GM19035 (cell line): Measurements from ENCODE around the gene SPAG6.
"Not testable (repeated sequence)": the region's sequence is repeated elsewhere in the genome, so short reads cannot be mapped to it uniquely, and the experiment has no call there.

Source experiments
- ATAC-seq: cut with Tn5 transposase; IDR thresholded peaks from one replicate; pipeline ENCODE4 v1.9.1; 2021; ENCODE audit not compliant: unreplicated experiment

Gene SPAG6

DNA sequence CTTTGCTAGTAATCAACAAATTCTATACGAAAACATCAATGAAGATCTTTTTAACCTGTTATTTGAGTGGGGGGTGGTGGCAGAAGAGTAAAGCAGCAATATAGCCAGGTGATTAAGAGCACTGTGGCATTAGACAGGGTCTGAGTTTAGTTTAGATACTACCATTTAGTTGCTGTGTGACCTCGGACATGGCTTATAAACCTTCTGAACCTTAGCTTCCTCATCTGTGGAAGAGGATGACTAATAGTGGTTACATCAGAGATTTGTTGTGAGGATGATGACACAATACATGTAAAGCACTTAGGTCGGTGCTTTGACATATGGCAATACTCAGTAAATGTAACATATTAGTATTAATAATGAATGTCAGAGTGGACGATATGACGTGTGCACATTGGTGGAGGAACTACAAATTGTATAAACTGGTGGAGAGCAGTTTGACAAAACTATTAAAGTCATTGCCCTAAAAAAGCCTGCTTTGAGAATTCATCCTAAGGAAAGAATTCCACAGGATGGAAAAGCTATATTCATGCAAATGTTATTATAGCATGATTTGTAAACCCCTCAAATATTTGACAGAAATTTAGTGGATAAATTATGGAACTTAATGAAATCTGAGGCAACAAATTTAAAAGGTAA, 24.3 kb downstream of the SPAG6 start:
- peak; percentile 50 for ATAC-seq

DNA sequence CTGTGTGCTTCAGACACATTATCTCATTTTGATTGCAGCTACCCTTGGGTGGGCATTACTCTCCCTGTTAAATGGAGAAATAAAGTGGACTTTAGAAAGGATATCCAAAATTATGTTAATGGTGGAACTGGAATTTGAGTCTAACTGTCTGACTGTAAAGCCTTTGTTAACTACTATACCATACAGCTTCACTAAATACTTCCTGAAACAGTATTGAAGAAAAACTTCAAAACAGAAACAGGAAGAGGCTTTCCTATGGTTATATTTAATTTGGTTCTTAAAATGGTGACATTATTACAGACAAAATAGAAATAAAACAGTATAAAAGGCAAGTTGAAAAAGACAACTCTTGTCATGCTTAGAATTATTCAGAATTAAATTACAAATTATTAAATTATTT, 25.0 kb downstream of the SPAG6 start:
- no peak for ATAC-seq

DNA sequence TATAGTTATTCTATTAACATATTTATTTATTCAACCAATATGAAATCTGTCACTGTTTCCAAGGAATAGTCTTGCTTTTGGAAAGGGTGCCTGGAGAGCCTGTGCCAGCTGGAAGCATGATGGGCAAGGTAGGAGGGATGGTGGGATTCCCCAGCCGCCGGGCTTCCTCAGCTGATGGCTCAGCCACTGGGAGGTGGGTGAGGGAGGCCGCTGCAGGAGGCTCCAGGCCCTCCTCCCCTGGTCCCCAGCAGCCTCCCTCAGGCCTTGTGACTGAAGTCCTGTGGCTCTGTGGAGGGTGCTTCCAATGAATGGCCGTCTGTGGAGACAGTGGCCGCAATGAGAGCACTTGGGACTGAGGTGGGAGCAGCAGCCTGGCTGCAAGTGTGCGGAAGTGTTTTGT, 27.0 kb downstream of the SPAG6 start:
- no peak for ATAC-seq

DNA sequence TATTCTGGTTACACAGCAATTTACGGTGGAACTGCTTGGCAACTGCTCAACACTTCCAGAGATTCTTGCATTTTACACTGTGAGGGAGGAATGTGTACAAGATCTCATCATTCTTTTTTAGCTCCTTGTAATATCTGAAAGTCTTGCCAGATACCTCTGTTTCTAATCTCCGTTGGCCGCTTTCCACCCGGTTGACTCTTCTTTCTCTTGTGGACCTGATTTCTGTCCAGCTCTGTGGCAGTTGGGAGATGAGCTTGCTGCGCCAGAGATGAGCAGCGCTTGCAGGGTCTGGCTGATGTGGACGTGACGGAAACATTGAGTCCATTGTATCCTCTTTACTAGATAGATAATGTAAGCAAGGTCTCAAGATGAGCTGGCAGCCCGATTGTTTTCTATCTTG, 27.6 kb downstream of the SPAG6 start:
- no peak for ATAC-seq

DNA sequence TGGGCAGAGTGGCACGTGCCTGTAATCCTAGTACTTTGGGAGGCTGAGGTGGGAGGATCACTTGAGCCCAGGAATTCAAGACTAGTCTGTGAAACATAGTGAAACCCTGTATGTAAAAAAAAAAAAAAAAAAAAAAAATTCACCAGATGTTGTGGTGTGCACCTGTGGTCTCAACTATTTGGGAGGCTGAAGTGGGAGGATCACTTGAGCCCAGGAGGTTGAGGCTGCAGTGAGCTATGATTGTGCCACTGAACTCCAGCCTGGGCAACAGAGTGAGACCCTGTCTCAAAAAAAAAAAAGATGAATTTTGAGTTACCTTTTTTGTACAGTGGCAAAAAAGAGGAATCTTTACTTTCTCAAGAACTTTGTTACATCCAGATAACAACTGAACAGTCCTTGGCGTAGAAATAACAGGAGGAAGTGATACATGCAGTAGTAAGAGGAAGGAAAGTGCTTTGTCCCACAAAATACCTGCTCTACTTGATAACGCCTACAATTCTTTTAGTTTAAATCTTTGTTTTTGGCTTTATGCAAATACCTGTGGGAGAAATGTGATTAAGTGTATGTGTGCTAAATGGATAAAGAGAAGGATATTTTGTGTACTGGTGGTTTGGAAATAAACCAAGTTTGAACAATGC, 29.3 kb downstream of the SPAG6 start:
- no peak for ATAC-seq

DNA sequence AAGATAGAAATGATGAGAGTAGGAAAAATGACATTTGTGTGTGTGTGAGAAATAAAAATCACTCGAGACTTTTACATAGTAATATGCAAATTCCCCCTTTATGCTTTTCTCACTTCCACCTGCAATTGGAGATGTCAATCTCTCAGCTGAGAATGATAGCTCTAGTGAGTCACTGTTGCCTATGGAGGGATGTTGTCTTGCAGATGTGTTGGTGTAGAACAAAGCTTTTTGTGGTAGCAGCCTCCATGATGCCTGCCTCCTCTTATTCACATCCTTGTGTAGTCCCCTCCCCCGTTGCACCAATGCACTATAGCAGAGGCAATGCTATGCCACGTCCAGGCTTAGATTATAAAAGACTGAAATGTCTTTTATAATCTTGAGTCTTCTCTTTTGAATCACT, 33.8 kb downstream of the SPAG6 start:
- peak; percentile 46 for ATAC-seq

DNA sequence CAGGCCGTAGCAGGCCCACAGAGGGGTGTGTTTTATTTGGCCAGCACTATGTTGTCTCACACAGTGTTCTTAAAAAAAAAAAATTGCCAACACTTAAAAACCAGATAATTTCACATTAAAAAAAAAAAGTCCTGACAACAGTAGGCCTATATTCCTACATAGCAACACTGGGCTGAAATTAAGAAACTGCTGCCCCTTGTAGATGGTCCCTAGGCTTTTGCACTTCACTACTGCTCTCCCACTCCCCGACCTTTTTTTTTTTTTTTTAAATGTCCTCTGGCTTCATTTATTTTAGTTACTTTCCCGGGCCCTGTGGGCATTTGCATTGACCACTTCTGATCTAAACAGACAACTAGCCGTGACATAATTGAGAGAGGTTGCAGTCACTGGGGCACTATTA, 36.0 kb downstream of the SPAG6 start:
- no peak for ATAC-seq

DNA sequence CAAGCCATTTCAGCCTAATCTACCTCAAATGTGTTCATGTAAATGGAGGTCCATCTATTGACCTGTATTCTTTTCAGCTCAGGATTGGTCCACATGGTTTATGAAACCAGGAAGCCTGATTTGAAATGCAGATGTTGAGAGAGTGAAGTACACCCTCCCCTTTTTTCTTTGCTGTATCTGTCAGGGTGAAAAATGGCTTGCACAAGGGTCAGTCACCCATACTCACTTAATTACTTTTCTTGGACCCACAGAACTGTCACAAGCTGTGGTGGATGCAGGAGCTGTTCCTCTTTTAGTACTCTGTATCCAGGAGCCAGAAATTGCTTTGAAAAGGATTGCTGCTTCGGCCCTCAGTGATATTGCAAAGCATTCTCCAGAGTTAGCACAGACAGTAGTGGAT, 41.2 kb downstream of the SPAG6 start:
- no peak for ATAC-seq

DNA sequence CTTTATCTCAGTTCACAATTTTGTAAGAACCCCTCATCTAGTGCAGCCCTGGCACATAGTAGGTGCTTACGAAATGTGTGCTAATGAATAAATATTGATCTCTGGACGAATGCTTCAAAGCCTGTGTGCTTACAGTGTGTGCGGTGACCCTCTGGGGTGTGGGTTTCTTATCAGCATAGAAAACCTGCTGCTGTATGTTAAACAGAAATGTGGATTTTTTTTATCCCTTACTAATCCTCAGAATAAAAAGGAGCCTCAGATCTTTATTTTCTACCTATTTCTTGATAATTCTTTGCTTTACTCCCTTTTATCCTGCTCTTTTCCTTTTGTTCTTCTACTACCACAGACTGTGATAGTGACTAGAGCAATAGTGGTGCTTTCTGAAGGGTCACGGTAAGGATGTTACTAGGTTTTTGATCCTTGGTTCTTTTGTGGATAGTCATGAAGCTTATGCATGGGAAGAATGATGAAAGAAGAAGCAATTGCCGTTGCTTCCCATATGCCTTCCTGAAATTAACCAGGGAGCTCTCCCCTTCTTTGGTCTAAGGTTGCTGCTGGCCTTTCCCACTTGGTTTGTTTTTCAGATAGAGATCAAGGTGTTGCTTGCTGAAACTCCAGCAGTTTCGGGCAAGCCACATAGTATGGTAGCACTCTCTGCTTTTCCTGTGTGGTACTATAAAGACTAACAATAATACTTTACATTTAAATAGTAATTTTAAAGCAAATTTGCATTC, 44.7 kb downstream of the SPAG6 start:
- ATAC-seq = no peak

DNA sequence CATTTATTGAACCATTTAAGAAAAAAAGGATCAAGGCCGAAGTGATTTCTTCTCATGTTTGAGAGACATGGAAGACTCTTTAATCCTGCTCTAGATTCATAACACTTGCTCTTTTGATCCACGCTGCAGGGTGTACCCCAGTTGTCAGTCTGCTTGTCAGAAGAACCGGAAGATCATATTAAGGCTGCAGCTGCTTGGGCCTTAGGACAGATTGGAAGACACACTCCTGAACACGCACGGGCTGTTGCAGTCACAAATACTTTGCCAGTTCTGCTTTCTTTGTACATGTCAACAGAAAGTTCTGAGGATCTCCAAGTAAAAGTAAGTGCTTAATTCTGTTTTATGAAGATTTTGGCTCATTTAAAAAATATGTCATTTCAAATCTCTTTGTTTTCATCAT, 46.3 kb downstream of the SPAG6 start:
- ATAC-seq = no peak

DNA sequence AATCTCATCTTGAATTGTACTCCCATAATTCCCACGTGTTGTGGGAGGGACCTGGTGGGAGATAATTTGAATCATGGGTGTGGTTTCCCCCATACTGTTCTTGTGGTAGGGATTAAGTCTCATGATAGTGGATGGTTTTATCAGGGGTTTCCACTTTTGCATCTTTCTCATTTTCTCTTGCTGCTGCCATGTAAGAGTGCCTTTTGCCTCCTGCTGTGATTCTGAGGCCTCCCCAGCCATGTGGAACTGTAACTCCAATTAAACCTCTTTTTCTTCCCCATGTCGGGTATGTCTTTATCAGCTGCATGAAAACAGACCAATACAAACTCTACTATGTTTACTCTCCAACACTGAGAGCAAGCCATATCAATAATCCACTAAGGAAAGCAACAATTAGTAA, 50.9 kb downstream of the SPAG6 start:
- not testable (repeated sequence) for ATAC-seq

DNA sequence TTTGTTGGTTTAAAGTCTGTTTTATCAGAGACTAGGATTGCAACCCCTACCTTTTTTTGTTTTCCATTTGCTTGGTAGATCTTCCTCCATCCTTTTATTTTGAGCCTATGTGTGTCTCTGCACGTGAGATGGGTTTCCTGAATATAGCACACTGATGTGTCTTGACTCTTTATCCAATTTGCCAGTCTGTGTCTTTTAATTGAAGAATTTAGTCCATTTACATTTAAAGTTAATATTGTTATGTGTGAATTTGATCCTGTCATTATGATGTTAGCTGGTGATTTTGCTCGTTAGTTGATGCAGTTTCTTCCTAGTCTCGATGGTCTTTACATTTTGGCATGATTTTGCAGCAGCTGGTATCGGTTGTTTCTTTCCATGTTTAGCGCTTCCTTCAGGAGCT, 61.6 kb downstream of the SPAG6 start:
- ATAC-seq = not testable (repeated sequence)

DNA sequence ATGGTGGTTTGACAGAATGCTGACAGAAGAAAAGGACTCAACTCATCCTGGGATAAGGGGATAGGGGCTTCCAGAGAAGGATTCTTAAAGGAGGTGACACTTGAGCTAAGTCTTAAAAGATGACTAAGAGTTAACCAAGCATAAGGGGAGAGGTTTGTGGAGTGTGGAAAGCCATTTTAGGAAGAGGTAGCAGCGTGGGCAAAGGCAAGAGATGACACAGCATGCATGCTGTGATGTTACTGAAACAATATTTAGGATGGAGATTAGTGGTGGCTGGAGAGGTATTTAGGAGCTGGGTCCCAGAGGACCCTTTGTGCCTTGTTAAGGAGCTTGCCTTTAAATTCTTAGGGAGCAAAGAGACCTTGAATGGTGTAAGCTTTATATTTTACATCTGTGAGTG, 65.1 kb downstream of the SPAG6 start:
- no peak for ATAC-seq

DNA sequence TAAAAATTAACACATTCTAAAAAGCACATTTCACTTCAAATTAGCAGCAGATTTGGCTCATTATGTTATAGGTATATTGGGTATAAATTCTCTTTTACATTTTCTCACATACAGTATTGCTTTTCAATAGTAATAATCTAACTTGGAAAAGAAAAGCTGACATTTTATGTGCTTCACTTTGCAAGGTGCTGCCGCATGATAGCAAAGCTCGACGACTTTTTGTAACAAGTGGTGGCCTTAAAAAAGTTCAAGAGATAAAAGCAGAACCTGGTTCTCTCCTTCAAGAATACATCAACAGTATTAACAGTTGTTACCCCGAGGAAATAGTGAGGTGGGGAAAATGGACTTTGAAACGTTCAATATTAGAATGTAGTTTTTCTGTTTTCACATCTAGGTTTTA, 65.5 kb downstream of the SPAG6 start:
- no peak for ATAC-seq

DNA sequence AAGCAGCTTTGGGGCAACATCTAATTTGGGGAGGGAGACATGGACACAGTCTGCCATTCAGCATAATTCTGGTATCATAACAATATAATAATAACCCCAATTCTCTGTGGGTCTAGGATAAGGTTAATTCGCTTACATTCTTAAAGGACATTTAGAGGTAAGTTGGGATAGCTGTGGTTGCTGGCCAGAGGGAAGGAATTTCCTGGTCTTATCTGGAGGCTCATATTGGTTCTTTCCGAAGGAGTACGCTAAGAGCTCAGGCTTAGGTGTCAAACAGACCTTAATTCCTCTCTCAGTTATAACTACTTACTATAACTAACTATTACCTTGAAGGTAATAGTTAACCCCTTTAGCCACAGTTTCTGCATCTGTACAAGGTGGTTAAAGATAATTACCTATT, 68.8 kb downstream of the SPAG6 start:
- no peak for ATAC-seq

DNA sequence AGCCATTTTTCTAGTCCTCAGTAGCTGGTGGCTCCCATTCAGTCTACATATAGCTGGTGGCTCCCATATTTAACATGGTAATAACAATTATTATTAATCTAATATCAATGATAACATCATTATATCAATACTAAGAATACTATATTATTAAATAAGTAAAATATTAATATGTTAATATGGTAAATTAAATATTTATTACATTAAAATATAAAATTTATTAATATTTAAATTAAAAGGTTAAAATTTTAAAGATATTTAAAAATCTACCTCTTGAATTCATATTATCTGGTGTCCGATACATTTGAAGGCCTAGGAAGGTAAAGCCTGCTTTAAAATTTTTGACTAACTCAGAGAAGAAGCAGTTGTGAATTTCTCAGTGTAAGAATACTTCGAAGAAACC, 69.8 kb downstream of the SPAG6 start:
- ATAC-seq = no peak

DNA sequence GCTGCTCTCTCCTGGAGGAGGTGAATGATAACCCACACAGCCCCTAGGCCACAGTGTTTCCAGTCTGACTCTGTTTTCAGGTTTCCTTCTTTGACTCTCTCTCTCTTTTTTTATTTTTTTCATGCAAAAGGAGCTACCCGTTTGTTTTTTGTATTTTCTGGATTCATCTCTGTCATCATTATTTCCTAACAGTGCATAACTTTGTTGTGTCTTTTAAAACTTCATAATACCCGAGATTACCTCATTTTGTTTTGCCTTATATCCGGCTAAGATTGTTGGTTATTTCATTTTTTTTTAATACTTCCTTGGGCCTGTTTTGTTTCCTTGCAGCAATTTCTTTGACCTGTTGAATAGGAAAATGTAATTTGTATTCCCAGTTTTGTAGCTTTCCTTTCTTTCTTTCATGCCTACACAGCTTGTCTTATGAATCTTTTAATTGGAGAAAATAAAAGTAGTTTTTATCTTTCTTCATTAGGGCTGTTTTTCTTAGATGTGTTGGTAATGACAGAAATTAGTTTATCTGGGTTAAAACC, 72.5 kb downstream of the SPAG6 start:
- no peak for ATAC-seq

DNA sequence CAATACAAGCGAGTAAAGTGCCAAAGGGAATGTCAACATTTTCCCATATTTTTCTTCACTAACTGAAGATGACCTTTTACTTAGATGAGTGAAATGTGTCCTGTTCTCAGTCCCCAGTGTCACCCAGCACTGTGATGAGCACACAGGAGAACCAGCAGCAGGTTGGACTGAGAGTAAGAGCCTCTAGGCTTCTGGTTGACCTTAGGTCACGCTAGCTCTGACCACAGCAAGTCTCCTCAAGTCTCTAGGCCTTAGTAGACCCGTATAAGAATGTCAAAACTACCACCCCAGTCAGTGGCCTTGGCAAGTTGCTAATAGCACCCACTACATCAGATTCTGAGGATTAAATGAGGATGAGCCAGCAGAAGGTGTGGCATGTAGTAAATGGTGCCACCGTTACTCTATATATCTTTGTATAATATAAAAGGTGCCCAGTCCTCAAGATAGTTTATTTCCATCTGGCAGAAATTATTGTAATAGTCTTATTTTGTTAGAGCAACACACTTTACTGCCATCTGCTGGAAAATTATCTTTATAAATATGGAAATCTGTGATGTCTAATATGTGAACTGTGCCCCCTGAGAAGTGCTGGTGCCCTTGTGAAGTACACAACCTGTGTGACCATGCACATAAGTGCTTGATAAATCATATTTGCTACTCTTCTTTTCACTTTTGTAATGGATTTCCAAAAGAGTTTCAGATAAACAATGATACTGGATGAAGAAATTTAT, 75.7 kb downstream of the SPAG6 start:
- no peak for ATAC-seq

DNA sequence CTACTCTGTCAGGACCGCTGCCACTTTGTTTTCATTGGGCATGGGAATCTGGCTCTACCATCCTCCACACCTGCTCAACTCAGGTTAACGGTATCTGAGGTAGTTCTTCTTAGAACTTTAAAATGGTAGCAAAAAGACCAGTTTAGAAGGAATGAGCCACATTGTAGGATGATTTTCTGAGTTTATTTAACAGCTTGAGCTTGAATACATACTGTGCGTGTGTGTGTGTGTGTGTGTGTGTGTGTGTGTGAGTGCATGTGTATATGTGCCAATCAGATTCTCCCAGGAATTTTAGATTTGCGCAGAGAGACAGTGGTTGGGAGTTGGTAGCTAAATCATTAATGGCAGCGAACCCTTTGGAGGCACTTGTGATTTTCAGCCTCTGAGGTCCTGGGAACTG, 81.4 kb downstream of the SPAG6 start:
- no peak for ATAC-seq

DNA sequence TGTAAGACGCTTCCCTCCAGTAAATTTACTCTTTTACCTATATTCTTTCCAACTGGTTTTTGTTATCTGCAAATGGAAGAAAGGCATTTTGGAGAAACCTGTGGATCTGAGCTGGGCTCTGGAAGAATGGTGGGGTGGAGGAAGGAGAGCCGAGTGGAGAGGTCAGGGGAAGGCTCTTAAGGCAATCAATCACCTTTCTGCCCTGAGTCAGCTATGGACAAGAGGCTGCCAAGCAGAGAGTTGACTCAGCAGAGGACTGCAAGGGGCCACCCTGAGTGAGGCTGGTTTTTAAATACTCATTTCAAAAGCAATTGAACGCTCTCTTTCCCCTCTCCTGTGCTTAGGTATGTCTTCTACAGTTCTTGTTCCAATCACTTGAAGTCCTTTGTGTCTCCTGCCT, 81.8 kb downstream of the SPAG6 start:
- no peak for ATAC-seq

DNA sequence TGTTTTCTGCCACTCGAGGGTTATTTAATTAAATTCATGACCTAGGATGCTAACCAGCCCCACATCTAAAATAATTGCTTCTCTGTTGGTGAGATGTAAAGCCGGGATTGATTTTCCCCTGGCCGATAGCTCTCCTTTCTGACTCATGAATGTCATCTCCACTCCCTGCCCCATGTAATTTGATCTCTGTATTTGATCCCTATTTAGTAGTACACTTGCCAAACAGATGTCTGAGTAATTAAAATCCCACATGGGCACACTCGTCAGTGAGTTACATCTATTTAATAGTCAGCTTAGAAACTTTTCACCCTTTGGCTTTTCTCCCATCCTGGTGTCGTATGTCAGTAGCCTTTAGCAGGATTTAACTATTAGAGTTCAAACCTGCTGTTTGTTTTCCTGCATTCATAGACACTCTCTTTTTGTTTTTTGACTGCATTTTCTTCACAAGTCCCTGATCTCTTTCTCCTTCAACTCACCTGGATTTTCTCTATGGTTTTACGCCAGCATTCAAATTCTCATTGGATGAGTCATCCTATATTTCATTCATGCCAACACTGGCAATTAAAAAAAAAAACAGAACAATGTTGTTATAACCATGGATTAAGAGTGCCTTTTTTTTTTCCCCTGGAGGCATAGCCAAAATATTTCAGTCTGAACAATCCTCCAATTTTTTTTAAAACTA, 82.7 kb downstream of the SPAG6 start:
- no peak for ATAC-seq
